SK-N-SH (cell line): ENCODE results near the gene FAM131C. TPM values are rescaled to one million over a fixed set of nuclear protein-coding genes. Genes with fewer than 3 reads are reported as not detected.

Experiments
- CTCF ChIA-PET: fragments of 300-600, 350-600 bp; formaldehyde crosslinking; extraction: SDS; loops from one replicate; lab custom pipeline; 2021; lab: Yijun Ruan, JAX
- POLR2A ChIA-PET: fragments of 350-600 bp; sonication (Branson Sonifier 250); formaldehyde crosslinking; extraction: SDS; loops from one replicate; lab custom pipeline; 2020; ENCODE audit warnings: antibody characterized with exemption, inconsistent platforms; lab: Yijun Ruan, JAX
- DNase-seq: peaks from one replicate; pipeline ENCODE4 v3.0.0; 2012
- H2AFZ ChIP-seq: fragments of 200-600 bp; sonication (generic); 2 replicates; pipeline ENCODE4 v1.8.1; 2016; ENCODE audit warnings: antibody characterized with exemption, mild to moderate bottlenecking, low read depth
- H3F3A ChIP-seq: fragments of 200-600 bp; sonication (generic); replicated peaks from 2 replicates; pipeline ENCODE3; 2016; ENCODE audit warnings: antibody characterized with exemption, mild to moderate bottlenecking; ENCODE audit not compliant: insufficient read depth
- H3K27ac ChIP-seq, 2 experiments: fragments of 200-500 bp in 1 of 2; fragments of 200-600 bp in 1 of 2; sonication (Bioruptor generic) in 1 of 2; sonication (generic), shearing (Covaris generic) in 1 of 2; 2 replicates each; pipeline versions ENCODE4 v1.5.1 to v1.6.1; 2014 to 2016; ENCODE audit warnings: low read depth in 2 of 2, inconsistent platforms in 1 of 2, low read length in 1 of 2, mild to moderate bottlenecking in 1 of 2, mixed read lengths in 1 of 2
- H3K27me3 ChIP-seq: fragments of 200-600 bp; sonication (generic), shearing (Covaris generic); 2 replicates; pipeline ENCODE4 v1.6.1; 2016; ENCODE audit warnings: mixed run types; ENCODE audit not compliant: insufficient read depth
- H3K36me3 ChIP-seq, 2 experiments: fragments of 200-500 bp in 1 of 2; fragments of 200-600 bp in 1 of 2; sonication (Bioruptor generic) in 1 of 2; sonication (generic) in 1 of 2; replicated peaks in 1 of 2; 2 replicates each; pipeline versions ENCODE3 to v1.5.1; 2014 to 2016; ENCODE audit warnings: low read length in 1 of 2, mild to moderate bottlenecking in 1 of 2; ENCODE audit not compliant: insufficient read depth in 2 of 2, control insufficient read depth in 1 of 2
- H3K4me1 ChIP-seq, 2 experiments: fragments of 200-500 bp in 1 of 2; fragments of 200-600 bp in 1 of 2; sonication (Bioruptor generic) in 1 of 2; sonication (generic), shearing (Covaris generic) in 1 of 2; 2 replicates each; pipeline versions ENCODE4 v1.5.1 to v1.6.1; 2014 to 2016; ENCODE audit warnings: low read depth in 1 of 2, low read length in 1 of 2, mixed run types in 1 of 2; ENCODE audit not compliant: insufficient read depth in 2 of 2, control insufficient read depth in 1 of 2
- H3K4me2 ChIP-seq: fragments of 200-600 bp; sonication (generic), shearing (Covaris generic); 2 replicates; pipeline ENCODE4 v1.6.1; 2017; ENCODE audit warnings: mixed run types
- H3K4me3 ChIP-seq, 2 experiments: fragments of 200-500 bp in 1 of 2; fragments of 200-600 bp in 1 of 2; sonication (Bioruptor generic) in 1 of 2; sonication (generic), shearing (Covaris generic) in 1 of 2; 2 replicates each; pipeline versions ENCODE4 v1.5.1 to v1.8.1; 2014 to 2016; ENCODE audit warnings: low read depth in 2 of 2, inconsistent platforms in 1 of 2, low read length in 1 of 2, mild to moderate bottlenecking in 1 of 2, mixed read lengths in 1 of 2, moderate library complexity in 1 of 2
- H3K79me2 ChIP-seq: fragments of 200-600 bp; sonication (generic); 2 replicates; pipeline ENCODE4 v1.8.1; 2017; ENCODE audit warnings: mild to moderate bottlenecking; ENCODE audit not compliant: insufficient read depth
- H3K9ac ChIP-seq: fragments of 200-600 bp; sonication (generic); 2 replicates; pipeline ENCODE4 v1.6.1; 2017; ENCODE audit warnings: mixed run types
- H3K9me2 ChIP-seq: fragments of 200-600 bp; sonication (generic); 2 replicates; pipeline ENCODE4 v1.6.1; 2017; ENCODE audit warnings: mixed run types
- H3K9me3 ChIP-seq: fragments of 200-600 bp; sonication (generic); 2 replicates; pipeline ENCODE4 v1.6.1; 2017; ENCODE audit warnings: mixed run types, mild to moderate bottlenecking, moderate library complexity
- H4K20me1 ChIP-seq: fragments of 200-600 bp; sonication (generic); 2 replicates; pipeline ENCODE4 v1.6.1; 2017; ENCODE audit warnings: mild to moderate bottlenecking, mixed run types; ENCODE audit not compliant: insufficient read depth
- CHD2 ChIP-seq: fragments of 150-350 bp; IDR thresholded peaks from 2 replicates; pipeline ENCODE4 v1.6.1; 2018; ENCODE audit warnings: low read length; ENCODE audit not compliant: partially characterized antibody
- FOSL2 ChIP-seq: IDR thresholded peaks from 2 replicates; pipeline ENCODE4 v1.4.0; 2012; ENCODE audit warnings: low read depth, mild to moderate bottlenecking, moderate library complexity, borderline replicate concordance
- FOXJ3 ChIP-seq: sonication (generic); formaldehyde crosslinking; IDR thresholded peaks from 2 replicates; pipeline ENCODE4 v1.5.1; 2020; ENCODE audit warnings: mild to moderate bottlenecking, missing genetic modification reagents
- FOXM1 ChIP-seq: IDR thresholded peaks from 2 replicates; pipeline ENCODE4 v1.4.0; 2012; ENCODE audit warnings: low read depth, mild to moderate bottlenecking
- GABPA ChIP-seq: IDR thresholded peaks from 2 replicates; pipeline ENCODE4 v1.4.0; 2012; ENCODE audit warnings: low read depth, mild to moderate bottlenecking
- GATA2 ChIP-seq: sonication (generic); formaldehyde crosslinking; IDR thresholded peaks from 2 replicates; pipeline ENCODE4 v1.5.0; 2020; ENCODE audit warnings: mild to moderate bottlenecking, missing genetic modification reagents
- JUND ChIP-seq: IDR thresholded peaks from 2 replicates; pipeline ENCODE4 v1.4.0; 2012
- MEF2A ChIP-seq: IDR thresholded peaks from 2 replicates; pipeline ENCODE4 v1.4.0; 2012; ENCODE audit warnings: low read depth, borderline replicate concordance
- MXI1 ChIP-seq: IDR thresholded peaks from 2 replicates; pipeline ENCODE4 v1.6.1; 2012; ENCODE audit warnings: mild to moderate bottlenecking, low read depth, low read length, improper control_type of control experiment
- NFIC ChIP-seq: IDR thresholded peaks from 2 replicates; pipeline ENCODE4 v1.4.0; 2012; ENCODE audit warnings: borderline replicate concordance
- POLR2AphosphoS5 ChIP-seq: IDR thresholded peaks from 2 replicates; pipeline ENCODE4 v1.6.1; 2012; ENCODE audit warnings: low read depth, low read length
- RAD21 ChIP-seq: IDR thresholded peaks from 2 replicates; pipeline ENCODE4 v1.6.1; 2012; ENCODE audit warnings: mild to moderate bottlenecking, low read length
- RCOR1 ChIP-seq: fragments of 150-350 bp; IDR thresholded peaks from 2 replicates; pipeline ENCODE4 v1.6.1; 2017; ENCODE audit warnings: antibody characterized with exemption, low read length
- RFX5 ChIP-seq: IDR thresholded peaks from 2 replicates; pipeline ENCODE4 v1.6.1; 2012; ENCODE audit warnings: mild to moderate bottlenecking, improper control_type of control experiment, low read length
- RXRA ChIP-seq: IDR thresholded peaks from 2 replicates; pipeline ENCODE4 v1.4.0; 2012; ENCODE audit warnings: low read depth, mild to moderate bottlenecking, borderline replicate concordance
- TCF12 ChIP-seq: IDR thresholded peaks from 2 replicates; pipeline ENCODE4 v1.4.0; 2012
- WGBS: methylation state at CpG from one replicate; pipeline ENCODE4 v1.1.6; 2017; ENCODE audit warnings: low lambda C conversion rate; 5-methylcytosine and 5-hydroxymethylcytosine counted together
- polyA plus RNA-seq, 3 experiments: library from polyadenylated mRNA; depleted of rRNA; stranded (reverse); fragments of >200 nt; gene quantifications; 2 replicates each; pipeline ENCODE4 v1.2.3, GENCODE V29; 2012
- TF ChIP-seq, protein P1 (sequence below): IDR thresholded peaks from 2 replicates; pipeline ENCODE4 v1.4.0; 2012; ENCODE audit warnings: low read depth
- TF ChIP-seq, protein P2 (sequence below): fragments of 150-350 bp; IDR thresholded peaks from 2 replicates; pipeline ENCODE4 v1.6.1; 2017; ENCODE audit warnings: antibody characterized with exemption, low read length, low read depth, borderline replicate concordance
- TF ChIP-seq, protein P3 (sequence below): fragments of 200-600 bp; sonication (generic); IDR thresholded peaks from 2 replicates; pipeline ENCODE4 v1.6.1; 2017; ENCODE audit warnings: antibody characterized with exemption, mild to moderate bottlenecking, moderate library complexity
- TF ChIP-seq, protein P4 (sequence below): IDR thresholded peaks from 2 replicates; pipeline ENCODE4; 2012
- TF ChIP-seq, protein P5 (sequence below): IDR thresholded peaks from 2 replicates; pipeline ENCODE4 v1.4.0; 2012; ENCODE audit warnings: low read depth, borderline replicate concordance
- TF ChIP-seq, protein P6 (sequence below): IDR thresholded peaks from 2 replicates; pipeline ENCODE4 v1.4.0; 2012; ENCODE audit warnings: low read depth, borderline replicate concordance

FAM131C gene
- polyA plus RNA-seq, 1 of the 3 experiments (the other 2 are of a cell fraction) = 1.6 TPM

DNA sequence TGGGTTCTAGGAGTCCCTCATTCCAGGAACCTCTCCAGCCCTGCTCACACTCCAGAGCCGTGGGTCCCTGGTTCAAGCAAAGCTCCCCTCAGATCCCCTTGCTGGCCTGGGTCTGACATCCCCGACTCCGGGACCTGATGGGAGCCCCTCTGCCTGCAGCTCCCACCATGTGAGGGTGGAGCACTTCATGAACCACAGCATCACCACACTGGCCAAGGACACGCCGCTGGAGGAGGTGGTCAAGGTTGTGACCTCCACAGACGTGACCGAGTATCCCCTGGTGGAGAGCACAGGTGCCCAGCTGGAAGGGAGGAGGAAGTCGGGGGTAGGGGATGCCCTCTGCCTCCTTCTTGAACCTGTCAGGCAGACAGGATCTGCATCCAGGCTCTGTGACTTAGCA lies 41.9 kb downstream of the FAM131C start:
- no peaks in the 10 kb centered on the region for H3K27me3 ChIP-seq
- no peaks in the 10 kb centered on the region for H3F3A ChIP-seq
- no peaks in the 10 kb centered on the region for H3K9me2 ChIP-seq
- no peak overlapping the region for H3K27ac ChIP-seq
- WGBS = 80% methylated on average over 7 of the region's 8 CpGs
- H2AFZ ChIP-seq = no peak overlapping the region
- peaks cover 0 to 11% of the 10 kb centered on the region in 2 experiments; a peak in 1 of 4 replicates for H3K4me1 ChIP-seq
- no peak overlapping the region for H3K4me3 ChIP-seq
- H3K4me2 ChIP-seq = no peak overlapping the region
- no peaks in the 10 kb centered on the region for H3K36me3 ChIP-seq
- no peak for DNase-seq
- CTCF ChIA-PET = interaction anchor here (1.0 to 5.8 kb wide), 8 partner anchors 14 to 240 kb away, joined by 3 to 44 read pairs (median 10); partner anchors contain the start of gene HSPB7
- TF ChIP-seq FOSL2 (no peak), GATA2 (no peak), TCF12 (no peak), RXRA (no peak), POLR2AphosphoS5 (no peak), NFIC (no peak), RFX5 (no peak)
- TF ChIP-seq, protein P1, sequence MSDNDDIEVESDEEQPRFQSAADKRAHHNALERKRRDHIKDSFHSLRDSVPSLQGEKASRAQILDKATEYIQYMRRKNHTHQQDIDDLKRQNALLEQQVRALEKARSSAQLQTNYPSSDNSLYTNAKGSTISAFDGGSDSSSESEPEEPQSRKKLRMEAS = no peak
- no peaks in the 10 kb centered on the region for H3K79me2 ChIP-seq
- no peak overlapping the region for H3K9ac ChIP-seq
- H4K20me1 ChIP-seq = no peaks in the 10 kb centered on the region
- POLR2A ChIA-PET = no interaction called here
- no peaks in the 10 kb centered on the region for H3K9me3 ChIP-seq

DNA sequence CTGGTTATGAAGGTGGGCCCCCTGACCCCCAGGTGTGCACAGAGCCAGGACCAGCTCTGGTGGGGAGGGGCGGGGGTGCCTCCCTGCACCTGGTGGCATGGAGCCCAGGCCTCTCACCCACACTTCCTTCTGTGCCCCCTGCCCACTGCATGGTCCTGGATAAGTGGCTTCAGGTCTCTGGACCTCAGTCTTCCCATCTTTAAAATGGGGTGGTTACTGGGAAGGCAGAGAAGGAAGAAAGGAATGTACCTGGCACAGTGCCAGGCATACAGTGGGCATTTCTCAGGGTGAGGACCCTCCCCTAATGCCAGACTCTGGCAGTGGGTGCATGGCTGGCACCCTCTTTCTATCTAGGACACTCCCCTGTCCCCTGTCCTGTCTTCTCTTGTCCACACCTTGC lies 44.2 kb downstream of the FAM131C start:
- TF ChIP-seq, protein P2, sequence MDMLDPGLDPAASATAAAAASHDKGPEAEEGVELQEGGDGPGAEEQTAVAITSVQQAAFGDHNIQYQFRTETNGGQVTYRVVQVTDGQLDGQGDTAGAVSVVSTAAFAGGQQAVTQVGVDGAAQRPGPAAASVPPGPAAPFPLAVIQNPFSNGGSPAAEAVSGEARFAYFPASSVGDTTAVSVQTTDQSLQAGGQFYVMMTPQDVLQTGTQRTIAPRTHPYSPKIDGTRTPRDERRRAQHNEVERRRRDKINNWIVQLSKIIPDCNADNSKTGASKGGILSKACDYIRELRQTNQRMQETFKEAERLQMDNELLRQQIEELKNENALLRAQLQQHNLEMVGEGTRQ = no peak
- TF ChIP-seq, protein P3, sequence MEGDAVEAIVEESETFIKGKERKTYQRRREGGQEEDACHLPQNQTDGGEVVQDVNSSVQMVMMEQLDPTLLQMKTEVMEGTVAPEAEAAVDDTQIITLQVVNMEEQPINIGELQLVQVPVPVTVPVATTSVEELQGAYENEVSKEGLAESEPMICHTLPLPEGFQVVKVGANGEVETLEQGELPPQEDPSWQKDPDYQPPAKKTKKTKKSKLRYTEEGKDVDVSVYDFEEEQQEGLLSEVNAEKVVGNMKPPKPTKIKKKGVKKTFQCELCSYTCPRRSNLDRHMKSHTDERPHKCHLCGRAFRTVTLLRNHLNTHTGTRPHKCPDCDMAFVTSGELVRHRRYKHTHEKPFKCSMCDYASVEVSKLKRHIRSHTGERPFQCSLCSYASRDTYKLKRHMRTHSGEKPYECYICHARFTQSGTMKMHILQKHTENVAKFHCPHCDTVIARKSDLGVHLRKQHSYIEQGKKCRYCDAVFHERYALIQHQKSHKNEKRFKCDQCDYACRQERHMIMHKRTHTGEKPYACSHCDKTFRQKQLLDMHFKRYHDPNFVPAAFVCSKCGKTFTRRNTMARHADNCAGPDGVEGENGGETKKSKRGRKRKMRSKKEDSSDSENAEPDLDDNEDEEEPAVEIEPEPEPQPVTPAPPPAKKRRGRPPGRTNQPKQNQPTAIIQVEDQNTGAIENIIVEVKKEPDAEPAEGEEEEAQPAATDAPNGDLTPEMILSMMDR = no peak
- no peak for TF ChIP-seq FOXJ3 (CRISPR knock-in tag)
- no peak for TF ChIP-seq JUND
- TF ChIP-seq, protein P4, sequence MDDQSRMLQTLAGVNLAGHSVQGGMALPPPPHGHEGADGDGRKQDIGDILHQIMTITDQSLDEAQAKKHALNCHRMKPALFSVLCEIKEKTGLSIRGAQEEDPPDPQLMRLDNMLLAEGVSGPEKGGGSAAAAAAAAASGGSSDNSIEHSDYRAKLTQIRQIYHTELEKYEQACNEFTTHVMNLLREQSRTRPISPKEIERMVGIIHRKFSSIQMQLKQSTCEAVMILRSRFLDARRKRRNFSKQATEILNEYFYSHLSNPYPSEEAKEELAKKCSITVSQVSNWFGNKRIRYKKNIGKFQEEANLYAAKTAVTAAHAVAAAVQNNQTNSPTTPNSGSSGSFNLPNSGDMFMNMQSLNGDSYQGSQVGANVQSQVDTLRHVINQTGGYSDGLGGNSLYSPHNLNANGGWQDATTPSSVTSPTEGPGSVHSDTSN = no peak
- no peak for TF ChIP-seq GABPA
- TF ChIP-seq MXI1 = no peak
- TF ChIP-seq, protein P5, sequence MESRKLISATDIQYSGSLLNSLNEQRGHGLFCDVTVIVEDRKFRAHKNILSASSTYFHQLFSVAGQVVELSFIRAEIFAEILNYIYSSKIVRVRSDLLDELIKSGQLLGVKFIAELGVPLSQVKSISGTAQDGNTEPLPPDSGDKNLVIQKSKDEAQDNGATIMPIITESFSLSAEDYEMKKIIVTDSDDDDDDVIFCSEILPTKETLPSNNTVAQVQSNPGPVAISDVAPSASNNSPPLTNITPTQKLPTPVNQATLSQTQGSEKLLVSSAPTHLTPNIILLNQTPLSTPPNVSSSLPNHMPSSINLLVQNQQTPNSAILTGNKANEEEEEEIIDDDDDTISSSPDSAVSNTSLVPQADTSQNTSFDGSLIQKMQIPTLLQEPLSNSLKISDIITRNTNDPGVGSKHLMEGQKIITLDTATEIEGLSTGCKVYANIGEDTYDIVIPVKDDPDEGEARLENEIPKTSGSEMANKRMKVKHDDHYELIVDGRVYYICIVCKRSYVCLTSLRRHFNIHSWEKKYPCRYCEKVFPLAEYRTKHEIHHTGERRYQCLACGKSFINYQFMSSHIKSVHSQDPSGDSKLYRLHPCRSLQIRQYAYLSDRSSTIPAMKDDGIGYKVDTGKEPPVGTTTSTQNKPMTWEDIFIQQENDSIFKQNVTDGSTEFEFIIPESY = no peak
- no peak for TF ChIP-seq CHD2
- TF ChIP-seq FOXM1 = no peak
- TF ChIP-seq MEF2A = no peak
- TF ChIP-seq TCF12 = no peak
- no peak for TF ChIP-seq RAD21
- TF ChIP-seq, protein P6, sequence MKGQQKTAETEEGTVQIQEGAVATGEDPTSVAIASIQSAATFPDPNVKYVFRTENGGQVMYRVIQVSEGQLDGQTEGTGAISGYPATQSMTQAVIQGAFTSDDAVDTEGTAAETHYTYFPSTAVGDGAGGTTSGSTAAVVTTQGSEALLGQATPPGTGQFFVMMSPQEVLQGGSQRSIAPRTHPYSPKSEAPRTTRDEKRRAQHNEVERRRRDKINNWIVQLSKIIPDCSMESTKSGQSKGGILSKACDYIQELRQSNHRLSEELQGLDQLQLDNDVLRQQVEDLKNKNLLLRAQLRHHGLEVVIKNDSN = no peak
- no peak for TF ChIP-seq RCOR1
- no peak overlapping the region for H2AFZ ChIP-seq
- H3K9me3 ChIP-seq = no peaks in the 10 kb centered on the region
- H3K4me1 ChIP-seq = peaks cover 0 to 11% of the 10 kb centered on the region in 2 experiments; a peak in 1 of 4 replicates
- H3K79me2 ChIP-seq = no peaks in the 10 kb centered on the region
- ChIA-PET POLR2A (no interaction called here), CTCF (interaction anchor here (5.8 kb wide), 1 partner anchor 20 kb away, joined by 44 read pairs; no protein-coding TSS in a partner anchor)
- H3K27me3 ChIP-seq = no peaks in the 10 kb centered on the region
- no peak for DNase-seq
- H3K27ac ChIP-seq = no peak overlapping the region
- H3K9me2 ChIP-seq = no peaks in the 10 kb centered on the region
- no peak overlapping the region for H3K4me2 ChIP-seq
- H4K20me1 ChIP-seq = no peaks in the 10 kb centered on the region
- no peak overlapping the region for H3K4me3 ChIP-seq
- H3F3A ChIP-seq = no peaks in the 10 kb centered on the region
- WGBS = 67% methylated on average over 1 of the region's 1 CpG
- H3K9ac ChIP-seq = no peak overlapping the region
- no peaks in the 10 kb centered on the region for H3K36me3 ChIP-seq
